GM18870 (cell line): ENCODE measurements around the gene LYZL2.
"Not testable (repeated sequence)": the region's sequence is repeated elsewhere in the genome, so short reads cannot be mapped to it uniquely, and the experiment has no call there.

ENCODE experiments used
- ATAC-seq: cut with Tn5 transposase; IDR thresholded peaks from one replicate; pipeline ENCODE4 v1.9.1; 2021; ENCODE audit warnings: moderate library complexity; ENCODE audit not compliant: unreplicated experiment

LYZL2 gene

GRCh38 chr10:30596013-30596412 is 33.5 kb downstream of the LYZL2 start:
- ATAC-seq = no peak

DNA sequence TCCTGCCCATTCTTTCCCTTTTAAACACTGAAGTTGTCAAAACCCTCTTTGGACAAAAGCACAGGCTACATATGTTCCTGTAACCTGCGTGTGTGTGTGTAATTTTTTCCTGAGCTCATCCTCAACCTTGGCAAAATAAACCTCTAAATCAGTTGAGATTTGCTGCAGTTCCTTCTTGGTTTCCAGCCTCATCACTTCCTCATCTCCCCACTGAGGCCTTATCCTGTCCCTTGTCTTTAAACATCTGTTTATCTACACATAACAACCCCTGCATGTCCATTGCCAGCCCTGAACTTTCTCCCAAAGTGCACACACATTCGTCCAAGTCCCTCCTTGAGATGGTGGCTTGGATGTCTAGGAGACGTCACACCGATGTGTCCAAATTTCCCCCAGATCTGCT is 35.5 kb downstream of the LYZL2 start:
- ATAC-seq = no peak

GRCh38 chr10:30592770-30593169 is 36.8 kb downstream of the LYZL2 start:
- ATAC-seq = not testable (repeated sequence)

DNA sequence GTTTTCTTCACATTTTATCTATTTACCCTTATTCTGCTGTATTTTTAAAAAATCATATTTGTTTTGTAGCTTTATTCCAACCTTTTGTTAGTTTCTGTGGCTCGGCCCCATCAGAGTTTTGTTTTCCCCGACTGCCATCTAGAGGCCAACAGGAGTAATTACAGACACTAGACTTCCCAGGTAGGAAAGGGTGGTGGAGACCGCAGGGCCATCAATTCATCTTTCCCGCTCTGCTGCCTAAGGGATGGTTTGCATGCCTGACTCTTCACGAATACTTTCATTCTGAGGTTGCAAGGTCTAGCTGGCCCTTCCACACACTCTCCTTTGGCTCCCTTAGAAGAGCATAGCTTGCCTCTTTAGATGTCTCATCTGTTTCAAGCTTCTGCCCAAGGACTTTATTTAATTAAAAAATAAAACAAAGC is 38.3 kb downstream of the LYZL2 start:
- ATAC-seq = no peak

GRCh38 chr10:30589441-30589840 is 40.1 kb downstream of the LYZL2 start:
- ATAC-seq = no peak

GRCh38 chr10:30587522-30588031 is 42.0 kb downstream of the LYZL2 start:
- peak; percentile 72 for ATAC-seq

DNA sequence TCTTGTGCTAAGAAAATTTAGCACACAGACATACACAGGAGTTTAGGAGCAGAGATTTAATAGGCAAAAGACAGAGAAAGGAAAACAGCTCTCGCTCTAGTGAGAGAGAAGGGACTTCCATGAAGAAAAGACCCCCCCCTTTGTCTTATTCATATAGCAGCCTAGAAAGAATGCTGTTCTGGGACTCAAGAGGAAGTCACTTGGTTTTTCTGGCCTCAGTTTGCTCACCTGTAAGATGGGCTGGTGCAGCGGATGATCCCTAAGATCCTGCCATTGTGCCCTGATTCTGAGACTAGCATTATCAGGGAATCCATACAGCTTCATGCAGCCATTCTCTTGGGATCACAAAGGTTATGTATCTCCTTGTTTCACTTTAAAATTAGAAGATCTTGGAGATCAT is 42.7 kb downstream of the LYZL2 start:
- no peak for ATAC-seq

DNA sequence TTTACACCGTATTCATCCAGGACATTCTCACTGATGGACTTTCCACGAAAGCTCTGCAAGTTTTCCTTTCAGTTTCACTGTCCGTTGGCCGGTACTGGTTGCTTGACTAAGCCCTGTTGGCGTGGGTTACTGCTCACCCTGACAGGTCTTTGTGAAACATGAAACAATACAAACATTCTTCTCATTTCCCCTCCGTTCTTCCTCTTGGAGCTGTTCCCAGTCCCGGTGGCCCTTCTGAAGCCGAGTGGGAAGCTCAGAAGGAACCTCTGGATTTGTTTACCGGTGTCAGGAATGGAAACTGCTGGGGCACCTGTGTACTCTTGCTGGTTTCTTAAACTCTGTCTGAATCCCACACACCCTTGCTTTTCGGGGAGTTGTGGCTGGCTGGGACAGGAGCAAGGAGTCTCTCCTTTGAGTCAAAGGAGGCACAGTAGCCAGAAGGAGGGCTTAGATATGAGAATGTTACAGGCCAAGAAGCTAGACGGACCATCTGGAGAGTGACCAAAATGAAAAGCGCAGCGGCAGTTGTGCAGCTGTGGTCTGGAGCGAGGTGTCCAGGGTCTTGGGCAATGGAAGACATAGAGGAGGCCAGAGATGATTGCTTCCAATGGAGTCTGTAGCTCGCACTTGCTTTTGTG is 45.7 kb downstream of the LYZL2 start:
- ATAC-seq = no peak

DNA sequence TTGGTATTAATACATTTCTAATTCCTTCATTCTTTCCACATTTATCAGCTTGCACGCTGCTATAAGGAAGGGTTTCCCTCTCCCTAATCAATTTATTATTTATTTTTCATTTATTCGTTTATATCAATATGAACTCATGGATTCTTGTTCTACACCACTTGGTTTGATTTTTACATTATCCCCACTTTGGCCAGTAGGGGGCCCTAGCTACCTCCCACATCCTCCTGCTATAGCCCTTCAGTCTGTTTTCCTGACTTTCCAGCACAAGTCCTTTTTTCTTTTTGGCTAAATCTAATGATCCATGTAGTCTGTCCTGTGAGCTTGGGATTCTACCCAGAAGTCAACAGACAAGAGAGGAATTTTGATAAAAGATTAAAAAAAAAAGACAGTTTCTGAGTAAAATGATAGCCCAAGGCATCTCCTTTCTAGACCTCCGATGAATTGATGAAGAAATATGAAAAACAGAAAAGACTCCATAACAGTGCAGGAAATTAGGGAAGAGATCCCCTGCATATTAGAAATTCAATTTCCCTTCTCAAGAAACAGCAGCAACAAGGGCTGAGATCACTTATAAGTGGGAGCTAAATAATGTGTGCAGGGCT is 47.7 kb downstream of the LYZL2 start:
- no peak for ATAC-seq

DNA sequence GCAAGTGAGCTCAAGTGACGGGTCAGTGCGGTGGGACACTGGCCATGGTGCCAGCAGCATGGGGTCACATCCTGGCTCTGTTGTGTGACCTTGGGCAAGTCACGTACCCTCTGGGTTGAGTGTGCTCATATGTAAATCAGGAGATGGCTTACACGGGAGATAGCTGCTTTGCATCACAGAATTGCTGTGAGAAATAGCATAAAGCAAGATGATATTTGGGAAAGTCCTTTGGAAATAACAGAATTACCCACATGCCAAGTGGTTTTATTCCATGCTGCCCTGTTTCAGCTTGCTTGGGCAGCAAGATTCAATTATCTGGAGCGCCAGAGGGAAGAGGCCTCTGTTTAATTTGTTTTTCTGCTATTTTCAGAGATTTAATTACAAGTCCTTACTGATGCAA is 48.9 kb downstream of the LYZL2 start:
- ATAC-seq = no peak

GRCh38 chr10:30580241-30580640 is 49.3 kb downstream of the LYZL2 start:
- ATAC-seq = no peak

- no peak for ATAC-seq
Measured at GRCh38 chr10:30579574-30579973, 50.0 kb downstream of the LYZL2 start.

GRCh38 chr10:30577048-30577447 is 52.5 kb downstream of the LYZL2 start:
- ATAC-seq = no peak

DNA sequence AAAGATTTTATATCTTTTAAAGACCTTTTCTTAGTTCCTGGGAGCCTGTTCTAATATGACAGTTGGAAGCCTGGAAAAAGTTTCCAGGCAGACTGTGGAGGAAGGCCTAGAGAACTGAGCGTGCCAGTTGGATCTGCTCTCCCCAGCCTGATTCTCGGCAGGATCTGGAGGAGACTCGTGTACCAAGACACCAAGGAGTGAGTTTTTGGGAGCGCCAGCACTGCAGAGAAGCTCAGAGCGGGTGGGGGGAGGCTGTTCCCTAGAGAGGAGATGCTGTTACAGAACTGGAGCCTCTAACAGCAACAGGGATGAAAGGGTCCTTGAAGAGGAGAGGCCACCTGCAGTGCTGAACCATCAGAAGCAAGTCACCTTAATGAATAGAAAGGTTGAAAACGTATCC is 52.9 kb downstream of the LYZL2 start:
- ATAC-seq = no peak

DNA sequence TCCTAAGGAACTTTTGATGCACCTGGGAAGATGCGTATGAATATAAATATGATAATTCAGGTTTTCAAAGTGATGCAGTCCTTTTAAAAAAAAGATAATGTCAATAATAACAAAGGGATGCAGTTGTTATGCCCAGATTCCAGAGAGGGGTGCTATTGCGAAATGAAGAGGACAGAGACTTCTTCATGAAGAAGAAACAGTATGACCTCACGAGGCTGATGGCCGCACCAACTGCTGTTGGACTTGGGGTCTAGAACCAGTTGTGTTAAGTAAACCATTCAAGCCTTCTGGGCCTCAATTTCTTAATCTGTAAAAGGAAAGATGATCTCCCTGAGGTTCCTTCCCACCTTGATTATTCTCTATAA is 55.1 kb downstream of the LYZL2 start:
- no peak for ATAC-seq

GRCh38 chr10:30573721-30574431 is 55.7 kb downstream of the LYZL2 start:
- no peak for ATAC-seq

DNA sequence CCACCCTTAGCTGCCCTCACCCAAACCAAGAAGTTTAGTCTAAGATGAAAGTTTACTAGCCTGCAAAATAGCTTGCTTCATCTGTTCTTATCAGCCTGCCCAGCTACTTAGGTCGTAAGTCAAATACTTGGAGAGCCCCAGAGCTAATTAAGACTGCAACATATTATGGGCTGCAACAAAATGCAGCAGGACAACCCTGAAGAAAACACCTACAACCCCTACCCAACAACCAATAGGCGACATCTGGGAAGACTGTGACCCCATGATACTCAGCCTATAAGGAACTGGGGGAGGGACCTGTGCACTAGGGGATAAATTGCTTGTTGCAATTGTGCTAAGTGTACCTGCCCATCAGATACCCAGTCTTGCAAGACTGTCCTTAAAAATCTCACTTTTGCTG is 64.1 kb downstream of the LYZL2 start:
- no peak for ATAC-seq

- ATAC-seq = no peak
Measured at GRCh38 chr10:30562787-30563186, 66.8 kb downstream of the LYZL2 start.
